H9 (cell line): ENCODE data around the gene KCNH1. TPM values are rescaled to one million over a fixed set of nuclear protein-coding genes. Genes with fewer than 3 reads are reported as not detected.

Experiments used
- DNase-seq: peaks from one replicate; pipeline ENCODE4 v3.0.0-alpha.2; 2017
- H2AFZ ChIP-seq: one replicate; pipeline ENCODE4 v1.6.1; 2013; ENCODE audit warnings: mild to moderate bottlenecking, low read length, control low read depth, moderate library complexity
- H2AK5ac ChIP-seq: 2 replicates; pipeline ENCODE4 v1.6.1; 2013; ENCODE audit warnings: low read length, control low read depth, mixed read lengths; ENCODE audit not compliant: insufficient read length
- H2BK120ac ChIP-seq: one replicate; pipeline ENCODE4 v1.6.1; 2013; ENCODE audit warnings: low read depth, mild to moderate bottlenecking, low read length, control low read depth, inconsistent platforms; ENCODE audit not compliant: poor library complexity, severe bottlenecking
- H2BK12ac ChIP-seq: 2 replicates; pipeline ENCODE4 v1.6.1; 2013; ENCODE audit warnings: low read length, control low read depth, mixed read lengths, low read depth; ENCODE audit not compliant: insufficient read length
- H2BK15ac ChIP-seq: 2 replicates; pipeline ENCODE4 v1.6.1; 2013; ENCODE audit warnings: low read depth, low read length, control low read depth
- H2BK20ac ChIP-seq: one replicate; pipeline ENCODE4 v1.6.1; 2013; ENCODE audit warnings: low read depth, mild to moderate bottlenecking, low read length, control low read depth, inconsistent platforms; ENCODE audit not compliant: poor library complexity, severe bottlenecking
- H2BK5ac ChIP-seq: 2 replicates; pipeline ENCODE4 v1.6.1; 2013; ENCODE audit warnings: low read length, control low read depth, mixed read lengths; ENCODE audit not compliant: insufficient read length
- H3K14ac ChIP-seq: 2 replicates; pipeline ENCODE4 v1.6.1; 2013; ENCODE audit warnings: low read length, control low read depth; ENCODE audit not compliant: insufficient read depth
- H3K18ac ChIP-seq: 2 replicates; pipeline ENCODE4 v1.6.1; 2013; ENCODE audit warnings: low read depth, mild to moderate bottlenecking, mixed read lengths, low read length, control low read depth; ENCODE audit not compliant: insufficient read length
- H3K23ac ChIP-seq: 2 replicates; pipeline ENCODE4 v1.6.1; 2013; ENCODE audit warnings: low read length, control low read depth, mixed read lengths, low read depth; ENCODE audit not compliant: insufficient read length
- H3K23me2 ChIP-seq: 2 replicates; pipeline ENCODE4 v1.6.1; 2013; ENCODE audit warnings: low read depth, mild to moderate bottlenecking, mixed read lengths, low read length, control low read depth; ENCODE audit not compliant: insufficient read length, poor library complexity, severe bottlenecking
- H3K27ac ChIP-seq: 2 replicates; pipeline ENCODE4 v1.5.1; 2013; ENCODE audit warnings: low read length, control low read depth, mixed read lengths, low read depth; ENCODE audit not compliant: insufficient read length
- H3K27me3 ChIP-seq: 2 replicates; pipeline ENCODE4 v1.6.1; 2013; ENCODE audit warnings: low read length, control low read depth, inconsistent platforms; ENCODE audit not compliant: insufficient read depth
- H3K4ac ChIP-seq: 2 replicates; pipeline ENCODE4 v1.6.1; 2013; ENCODE audit warnings: low read depth, mild to moderate bottlenecking, control low read depth, inconsistent platforms, low read length, moderate library complexity
- H3K4me1 ChIP-seq: 2 replicates; pipeline ENCODE4 v1.6.1; 2013; ENCODE audit warnings: low read length, control low read depth, inconsistent platforms; ENCODE audit not compliant: insufficient read depth
- H3K4me2 ChIP-seq: 2 replicates; pipeline ENCODE4 v1.6.1; 2013; ENCODE audit warnings: low read length, control low read depth, mixed read lengths; ENCODE audit not compliant: insufficient read length, insufficient read depth
- H3K56ac ChIP-seq: 2 replicates; pipeline ENCODE4 v1.6.1; 2013; ENCODE audit warnings: low read depth, mild to moderate bottlenecking, mixed read lengths, low read length, control low read depth; ENCODE audit not compliant: insufficient read length
- H3K79me1 ChIP-seq: 2 replicates; pipeline ENCODE4 v1.6.1; 2013; ENCODE audit warnings: low read depth, mild to moderate bottlenecking, moderate library complexity, low read length, control low read depth, inconsistent platforms; ENCODE audit not compliant: insufficient read depth, poor library complexity, severe bottlenecking
- H3K79me2 ChIP-seq: 2 replicates; pipeline ENCODE4 v1.6.1; 2013; ENCODE audit warnings: low read length, control low read depth, inconsistent platforms; ENCODE audit not compliant: insufficient read depth
- H3K9ac ChIP-seq: 2 replicates; pipeline ENCODE4 v1.6.1; 2013; ENCODE audit warnings: low read length, control low read depth, mixed read lengths; ENCODE audit not compliant: insufficient read length; ENCODE audit errors: extremely low read depth
- H3K9me3 ChIP-seq: one replicate; pipeline ENCODE4 v1.6.1; 2013; ENCODE audit warnings: low read depth, low read length, inconsistent platforms; ENCODE audit not compliant: control insufficient read depth
- H3T11ph ChIP-seq: one replicate; pipeline ENCODE4 v1.6.1; 2013; ENCODE audit warnings: mild to moderate bottlenecking, low read length, control low read depth, inconsistent platforms
- H4K20me1 ChIP-seq: one replicate; pipeline ENCODE4 v1.6.1; 2013; ENCODE audit not compliant: control insufficient read depth, insufficient read length, insufficient read depth
- H4K5ac ChIP-seq: 2 replicates; pipeline ENCODE4 v1.6.1; 2013; ENCODE audit warnings: low read depth, mild to moderate bottlenecking, mixed read lengths, low read length, control low read depth; ENCODE audit not compliant: insufficient read length
- H4K8ac ChIP-seq: replicated peaks from 2 replicates; pipeline ENCODE4 v1.6.1; 2013; ENCODE audit warnings: low read length, control low read depth, mixed read lengths, low read depth; ENCODE audit not compliant: insufficient read length
- H4K91ac ChIP-seq: 2 replicates; pipeline ENCODE4 v1.6.1; 2013; ENCODE audit warnings: low read depth, mild to moderate bottlenecking, moderate library complexity, mixed read lengths, low read length, control low read depth; ENCODE audit not compliant: insufficient read length
- H3K27ac Mint-ChIP-seq, 3 experiments: 2 replicates in 2 of 3; 3 replicates in 1 of 3; pipeline ENCODE4 v1.8.0; 2020 to 2021; ENCODE audit warnings: mixed read lengths in 3 of 3, mild to moderate bottlenecking in 1 of 3, moderate library complexity in 1 of 3
- H3K27me3 Mint-ChIP-seq: 2 replicates; pipeline ENCODE4 v1.8.0; 2021; ENCODE audit warnings: low read depth, mild to moderate bottlenecking, moderate library complexity, mixed read lengths
- H3K36me3 Mint-ChIP-seq, 3 experiments: 2 replicates in 2 of 3; 3 replicates in 1 of 3; pipeline ENCODE4 v1.8.0; 2020 to 2021; ENCODE audit warnings: low read depth in 3 of 3, mixed read lengths in 3 of 3; ENCODE audit not compliant: insufficient read depth in 1 of 3
- H3K4me1 Mint-ChIP-seq, 2 experiments: 2 replicates each; pipeline ENCODE4 v1.8.0; 2020; ENCODE audit warnings: mixed read lengths in 2 of 2
- H3K4me3 Mint-ChIP-seq, 2 experiments: 2 replicates in 1 of 2; 3 replicates in 1 of 2; pipeline ENCODE4 v1.8.0; 2020 to 2021; ENCODE audit warnings: mild to moderate bottlenecking in 2 of 2, mixed read lengths in 2 of 2, moderate library complexity in 1 of 2
- H3K9me3 Mint-ChIP-seq, 2 experiments: 2 replicates in 1 of 2; 3 replicates in 1 of 2; pipeline ENCODE4 v1.8.0; 2020; ENCODE audit warnings: mild to moderate bottlenecking in 2 of 2, mixed read lengths in 2 of 2, moderate library complexity in 1 of 2
- CTCF ChIP-seq: fragments of 200-600 bp; sonication (generic); conservative IDR thresholded peaks from 3 replicates; pipeline ENCODE4 v1.8.0; 2021; ENCODE audit warnings: antibody characterized with exemption, mild to moderate bottlenecking
- WGBS: extraction: QIAGEN DNeasy Blood & Tissue Kit; methylation state at CpG from one replicate; pipeline ENCODE4 v1.1.7; 2013; ENCODE audit warnings: missing lambda C conversion rate, low lambda C conversion rate, mixed read lengths; ENCODE audit not compliant: insufficient read length; ENCODE audit errors: extremely low coverage; 5-methylcytosine and 5-hydroxymethylcytosine counted together
- total RNA-seq: library from RNA; stranded (reverse); gene quantifications from 2 replicates; pipeline ENCODE4 v1.2.1, GENCODE V29; 2021

Gene KCNH1
- total RNA-seq, 1 experiment from 2014 or later, result 0.11 TPM

GRCh38 chr1:210711825-210712612, 421.9 kb downstream of the KCNH1 start:
- Mint-ChIP-seq H3K36me3 (no peaks in the 10 kb centered on the region), H3K4me3 (no peak overlapping the region), H3K4me1 (peaks cover 3 to 6% of the 10 kb centered on the region in 2 experiments; a peak in 2 of 4 replicates), H3K27me3 (no peaks in the 10 kb centered on the region; the same call in 1 of the 2 replicates), H3K9me3 (no peaks in the 10 kb centered on the region), H3K27ac (no peak overlapping the region)
- no peak overlapping the region for H3K56ac ChIP-seq
- H3K4me1 ChIP-seq, result no peaks in the 10 kb centered on the region
- H4K91ac ChIP-seq, result no peak overlapping the region
- no peak overlapping the region for H3K4ac ChIP-seq
- no peak overlapping the region for H2BK5ac ChIP-seq
- H3K23ac ChIP-seq, result no peak overlapping the region
- no peak overlapping the region for H3K9ac ChIP-seq
- no peak overlapping the region for H3K27ac ChIP-seq
- no peaks in the 10 kb centered on the region for H3K79me1 ChIP-seq
- H2BK20ac ChIP-seq, result no peak overlapping the region
- WGBS, result no CpG with 5 or more reads among the region's 7 CpGs
- H2BK15ac ChIP-seq, result no peak overlapping the region
- H3K9me3 ChIP-seq, result no peaks in the 10 kb centered on the region
- H4K5ac ChIP-seq, result no peak overlapping the region
- H3K23me2 ChIP-seq, result no peaks in the 10 kb centered on the region
- peak; percentile 44 for TF ChIP-seq CTCF
- no peak overlapping the region for H2AK5ac ChIP-seq
- H4K8ac ChIP-seq, result no peak overlapping the region
- no peak for DNase-seq
- H2BK12ac ChIP-seq, result no peak overlapping the region
- H3T11ph ChIP-seq, result no peak overlapping the region
- H3K79me2 ChIP-seq, result no peaks in the 10 kb centered on the region
- H3K4me2 ChIP-seq, result no peak overlapping the region
- H2AFZ ChIP-seq, result no peak overlapping the region
- no peaks in the 10 kb centered on the region for H3K27me3 ChIP-seq
- no peak overlapping the region for H3K18ac ChIP-seq
- H4K20me1 ChIP-seq, result no peaks in the 10 kb centered on the region
- no peak overlapping the region for H3K14ac ChIP-seq
- H2BK120ac ChIP-seq, result no peak overlapping the region
